ENCODE results near the gene ZNF79.

- no peak for TF ChIP-seq CTCF (conservative IDR thresholded peaks at IDR 0.05; ENCODE audit: low read depth in 2 of 2)
- no peak for TF ChIP-seq EZH2 (IDR thresholded peaks at IDR 0.05; ENCODE audit: low read depth, unreplicated experiment)
Measured at GRCh38 chr9:127451608-127451857, 27.4 kb downstream of the ZNF79 start.

Data from GM23338 (cell line).